NCI-H2196 (cell line): ENCODE measurements around the gene FNDC11.

ENCODE experiments used
- DNase-seq: peaks from one replicate; lab custom pipeline; 2025; ENCODE audit not compliant: unreplicated experiment; lab: John Stamatoyannopoulos, UW

Gene FNDC11

GRCh38 chr20:63578224-63579016, 24.5 kb downstream of the FNDC11 start:
- DNase-seq, result no peak

GRCh38 chr20:63579017-63579694, 25.2 kb downstream of the FNDC11 start:
- DNase-seq, result no peak

- DNase-seq, result peak; percentile 59
These were observed 27.0 kb downstream of the FNDC11 start for GRCh38 chr20:63580796-63581461.

DNA sequence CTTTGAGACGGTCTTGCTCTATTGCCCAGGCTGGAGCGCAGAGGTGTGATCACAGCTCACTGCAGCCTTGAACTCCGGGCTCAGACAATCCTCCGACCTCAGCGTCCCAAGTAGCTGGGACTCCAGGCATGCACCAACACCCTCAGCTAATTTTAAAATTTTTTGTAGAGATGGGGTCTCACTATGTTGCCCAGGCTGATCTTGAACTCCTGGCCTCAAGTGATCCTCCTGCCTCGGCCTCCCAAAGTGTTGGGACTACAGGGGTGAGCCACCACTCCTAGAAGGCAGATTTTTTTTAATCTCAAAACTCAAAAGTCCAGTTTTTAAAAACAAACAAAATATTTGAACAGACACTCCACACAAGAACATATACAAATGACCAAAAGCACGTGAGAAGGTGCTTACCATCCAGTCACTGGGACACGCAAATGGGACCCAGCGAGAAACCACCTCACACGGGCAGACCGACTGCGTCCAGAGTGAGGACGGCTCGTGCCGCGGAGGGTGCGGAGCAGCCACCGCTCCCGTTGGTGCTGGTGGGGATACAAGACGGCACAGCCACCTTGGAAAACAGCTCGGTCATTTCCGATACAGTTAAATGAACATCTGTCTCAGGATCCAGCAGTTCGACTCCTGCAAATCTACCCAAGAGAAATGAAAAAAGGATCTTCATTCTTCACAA, 28.6 kb downstream of the FNDC11 start:
- DNase-seq, result no peak

DNA sequence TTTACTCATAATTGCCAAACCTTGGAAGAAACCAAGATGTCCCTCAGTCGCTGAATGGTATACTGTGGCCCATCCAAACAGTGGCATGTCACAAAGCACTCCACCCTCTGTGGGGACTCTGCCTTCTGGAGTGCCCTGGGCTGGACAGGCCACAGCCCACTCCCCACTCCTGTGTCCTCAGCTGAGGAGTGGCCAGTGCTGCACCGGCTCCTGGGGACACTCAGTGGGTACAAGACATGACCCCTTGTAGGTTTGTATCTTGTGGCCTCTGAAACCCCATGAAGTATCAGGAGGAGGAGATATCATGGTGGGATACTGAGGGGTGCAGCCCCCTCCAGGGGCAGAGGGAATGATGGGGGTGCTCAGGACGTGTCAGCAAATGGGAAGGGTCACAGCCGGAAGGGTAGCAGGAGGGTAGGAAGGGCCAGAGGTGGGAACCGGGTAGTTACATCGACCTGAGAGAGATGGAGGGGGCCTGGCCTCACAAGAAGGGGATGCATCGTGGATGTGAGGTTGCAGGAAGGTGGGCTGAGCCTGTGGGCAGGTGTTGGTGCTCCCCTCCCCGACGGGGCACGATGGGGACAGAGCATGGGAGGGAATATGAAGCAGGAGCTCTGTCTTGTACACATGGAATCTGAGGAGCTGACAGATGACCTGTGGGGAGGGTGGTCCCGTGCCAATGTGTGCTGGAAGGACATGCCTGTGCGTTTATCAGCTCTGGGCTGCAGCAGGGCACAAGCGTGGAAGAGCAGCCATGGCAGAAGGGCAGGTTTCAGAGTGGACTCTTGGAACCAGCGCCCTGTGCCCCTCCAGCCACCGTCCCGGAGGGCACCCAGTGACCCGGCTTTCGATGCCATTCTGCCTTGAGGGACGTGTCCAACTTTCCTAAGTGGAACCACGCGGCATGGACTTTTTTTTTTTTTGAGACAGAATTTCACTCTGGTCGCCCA, 31.9 kb downstream of the FNDC11 start:
- DNase-seq, result no peak

DNA sequence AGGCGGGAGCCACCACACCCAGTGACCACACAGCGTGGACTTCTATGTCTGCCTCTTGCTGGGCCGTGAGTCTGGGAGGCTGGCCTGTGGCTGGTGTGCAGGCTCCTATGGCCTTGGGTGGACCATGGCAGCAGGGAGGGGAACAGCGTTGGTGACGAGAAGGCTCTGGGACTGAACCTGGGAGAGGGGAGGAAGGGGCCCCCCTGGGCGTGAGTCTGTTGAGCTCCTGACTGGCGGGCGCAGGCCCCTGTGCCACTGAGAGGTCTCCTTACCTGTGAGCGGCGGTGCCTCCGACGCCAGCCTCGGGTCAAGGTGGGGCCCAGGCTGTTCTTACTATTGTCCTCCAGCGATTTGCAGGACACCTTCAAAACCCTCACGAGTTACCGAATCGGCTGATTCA, 32.8 kb downstream of the FNDC11 start:
- DNase-seq, result no peak

GRCh38 chr20:63587256-63587655, 33.3 kb downstream of the FNDC11 start:
- no peak for DNase-seq

GRCh38 chr20:63587776-63588591, 34.0 kb downstream of the FNDC11 start:
- DNase-seq, result no peak

DNA sequence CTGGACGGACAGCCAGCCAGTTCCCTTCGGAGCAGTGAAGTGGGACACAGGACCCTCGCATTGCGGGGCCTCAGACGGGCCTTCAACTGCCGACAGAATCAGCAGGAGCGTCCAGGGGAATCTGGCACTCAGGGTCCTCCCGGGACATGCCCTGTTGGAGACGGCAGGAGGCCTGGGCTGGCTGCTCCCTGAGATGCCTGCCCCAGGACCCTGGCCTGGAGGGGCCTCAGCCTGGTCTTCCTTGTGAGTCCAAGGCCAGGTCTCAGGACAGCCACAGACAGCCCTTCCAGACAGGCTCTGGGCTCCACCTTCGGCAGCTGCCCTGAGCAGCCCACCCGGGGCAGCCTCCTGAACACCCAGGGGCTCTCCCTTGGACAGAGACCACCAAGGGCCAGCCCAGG, 34.7 kb downstream of the FNDC11 start:
- no peak for DNase-seq

GRCh38 chr20:63589261-63590217, 35.6 kb downstream of the FNDC11 start:
- no peak for DNase-seq

DNA sequence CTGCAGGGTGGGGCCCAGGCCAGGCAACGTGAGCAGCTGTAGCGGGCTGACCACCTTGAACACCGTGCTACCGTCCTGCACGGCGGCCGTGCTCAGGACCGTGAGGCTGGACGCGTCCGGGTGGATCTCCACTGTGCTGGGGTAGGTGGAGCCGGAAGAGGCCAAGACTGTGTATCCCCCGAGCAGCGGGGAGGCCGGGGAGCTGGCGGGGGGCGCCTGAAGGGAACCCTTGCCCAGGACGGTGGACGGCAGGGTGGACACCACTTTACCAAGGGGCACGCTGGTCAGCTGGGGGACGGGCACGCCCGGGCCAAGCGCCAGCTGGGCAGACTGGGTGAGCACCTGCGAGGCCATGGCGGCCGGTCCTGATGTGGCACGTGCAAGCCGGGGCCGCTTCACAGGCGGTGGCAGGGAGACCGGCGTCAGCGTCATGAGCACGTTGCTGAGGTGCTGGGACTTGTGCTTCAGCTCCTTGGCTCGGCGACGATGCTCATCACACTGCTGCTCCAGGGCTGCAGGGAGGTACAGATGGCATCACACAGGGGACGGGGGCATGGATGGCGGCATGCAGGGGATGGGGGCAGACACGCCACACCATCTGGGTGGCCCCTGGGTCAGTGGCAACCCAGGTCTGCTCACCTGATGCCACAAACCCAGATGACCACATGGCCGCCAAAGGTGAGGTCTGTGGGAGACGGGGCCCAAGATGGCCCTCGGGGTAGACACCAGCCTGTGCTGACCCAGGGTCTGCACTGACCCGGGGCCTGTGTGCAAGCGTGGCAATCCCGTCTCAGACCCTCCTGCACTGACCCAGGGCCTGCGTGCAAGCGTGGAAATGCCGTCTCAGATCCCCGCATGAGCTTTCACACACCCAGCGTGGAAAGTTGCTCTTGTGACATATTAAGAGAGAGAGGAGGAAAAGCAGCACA, 36.5 kb downstream of the FNDC11 start:
- no peak for DNase-seq

DNA sequence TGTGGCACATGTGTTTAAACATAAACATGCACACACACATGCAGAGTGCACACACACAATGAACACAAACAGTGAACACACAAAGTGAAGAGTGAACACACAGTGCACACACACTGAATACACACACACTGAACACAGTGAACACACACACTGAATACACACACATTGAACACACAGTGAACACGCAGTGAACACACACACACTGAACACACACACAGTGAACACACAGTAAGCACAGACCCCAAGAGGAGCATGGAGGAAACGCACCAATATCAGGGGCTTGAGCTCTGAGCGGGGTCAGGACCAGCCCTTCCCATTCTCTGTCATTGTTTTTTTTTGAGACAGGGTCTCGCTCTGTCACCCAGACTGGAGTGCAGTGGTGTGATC, 37.2 kb downstream of the FNDC11 start:
- no peak for DNase-seq

DNA sequence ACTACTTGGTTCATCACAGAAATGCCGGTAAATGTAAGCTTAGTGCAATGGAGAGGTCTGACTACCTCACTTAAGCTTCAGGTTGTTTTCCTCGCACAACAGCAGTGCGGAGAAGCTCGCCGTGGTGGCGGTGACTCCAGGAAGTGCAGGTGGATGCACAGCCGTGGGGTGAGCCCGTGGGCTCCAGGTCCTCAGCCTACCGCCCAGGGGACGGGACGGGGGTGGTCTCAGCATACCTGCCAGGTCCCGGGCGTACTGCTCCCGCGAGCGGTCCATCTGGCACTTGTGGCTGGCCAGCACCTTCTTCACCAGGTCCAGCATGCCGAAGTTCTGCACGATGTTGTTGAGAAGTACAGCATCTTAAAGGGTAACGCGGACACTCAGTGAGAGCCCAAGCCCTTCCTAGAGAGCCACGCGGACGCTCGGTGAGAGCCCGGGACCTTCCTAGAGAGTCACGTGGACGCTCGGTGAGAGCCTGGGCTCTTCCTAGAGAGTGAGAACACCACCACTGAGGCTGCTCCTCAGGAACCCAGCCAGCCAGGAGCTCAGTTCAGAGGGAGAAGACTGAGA, 37.9 kb downstream of the FNDC11 start:
- no peak for DNase-seq

GRCh38 chr20:63592661-63593060, 38.7 kb downstream of the FNDC11 start:
- no peak for DNase-seq

DNA sequence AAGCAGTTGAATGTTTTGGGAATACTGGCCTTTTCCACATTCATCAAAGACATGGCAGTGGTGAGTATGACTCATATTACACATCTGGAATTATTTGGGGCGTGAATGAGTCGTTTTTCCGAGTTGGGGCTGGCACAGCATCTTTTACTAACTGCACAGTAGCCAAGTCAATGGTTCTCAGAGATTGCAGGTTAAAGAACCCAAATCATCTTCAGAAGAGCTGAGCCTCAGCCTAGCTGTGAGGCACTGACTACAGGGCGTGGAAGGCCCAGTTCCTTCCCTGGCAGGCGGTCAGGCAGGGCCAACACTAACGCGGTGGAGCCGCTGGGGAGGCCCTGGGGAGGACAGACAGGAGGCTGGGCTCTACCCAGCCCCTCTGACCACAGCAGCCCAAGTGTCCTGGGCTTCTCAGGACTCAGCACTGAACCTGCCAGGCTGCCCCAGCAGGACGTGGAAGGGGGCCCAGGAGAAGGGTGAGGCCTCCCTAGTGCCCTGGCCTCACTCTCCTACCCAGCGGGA, 40.1 kb downstream of the FNDC11 start:
- DNase-seq, result no peak

GRCh38 chr20:63595416-63596127, 41.6 kb downstream of the FNDC11 start:
- no peak for DNase-seq
